ENCODE measurements around the gene DNAH1.

DNA sequence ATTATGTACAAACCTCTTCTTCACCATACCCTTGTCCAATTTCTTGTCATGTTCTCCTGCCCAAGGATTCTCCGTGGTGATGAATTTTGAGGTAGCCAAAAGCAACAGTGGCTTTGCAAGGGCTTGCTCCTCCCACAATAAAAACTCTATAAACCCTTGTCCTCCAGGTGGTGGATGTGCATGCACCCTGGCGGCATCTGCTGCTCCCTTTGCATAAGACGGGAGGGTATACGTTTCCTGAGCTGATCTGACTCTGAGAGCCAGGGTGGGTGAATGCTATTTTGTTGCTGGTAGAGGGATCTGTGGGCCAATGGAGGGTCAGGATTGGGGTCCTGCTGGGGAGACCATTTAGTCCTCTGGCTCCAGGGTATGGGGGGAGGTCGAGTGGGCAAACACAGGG is 5.4 kb downstream of the DNAH1 start:
- TF ChIP-seq, protein P1, sequence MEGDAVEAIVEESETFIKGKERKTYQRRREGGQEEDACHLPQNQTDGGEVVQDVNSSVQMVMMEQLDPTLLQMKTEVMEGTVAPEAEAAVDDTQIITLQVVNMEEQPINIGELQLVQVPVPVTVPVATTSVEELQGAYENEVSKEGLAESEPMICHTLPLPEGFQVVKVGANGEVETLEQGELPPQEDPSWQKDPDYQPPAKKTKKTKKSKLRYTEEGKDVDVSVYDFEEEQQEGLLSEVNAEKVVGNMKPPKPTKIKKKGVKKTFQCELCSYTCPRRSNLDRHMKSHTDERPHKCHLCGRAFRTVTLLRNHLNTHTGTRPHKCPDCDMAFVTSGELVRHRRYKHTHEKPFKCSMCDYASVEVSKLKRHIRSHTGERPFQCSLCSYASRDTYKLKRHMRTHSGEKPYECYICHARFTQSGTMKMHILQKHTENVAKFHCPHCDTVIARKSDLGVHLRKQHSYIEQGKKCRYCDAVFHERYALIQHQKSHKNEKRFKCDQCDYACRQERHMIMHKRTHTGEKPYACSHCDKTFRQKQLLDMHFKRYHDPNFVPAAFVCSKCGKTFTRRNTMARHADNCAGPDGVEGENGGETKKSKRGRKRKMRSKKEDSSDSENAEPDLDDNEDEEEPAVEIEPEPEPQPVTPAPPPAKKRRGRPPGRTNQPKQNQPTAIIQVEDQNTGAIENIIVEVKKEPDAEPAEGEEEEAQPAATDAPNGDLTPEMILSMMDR (conservative IDR thresholded peaks at IDR 0.05; ENCODE audit: low read depth in 2 of 2), result no peak
- TF ChIP-seq EZH2 (IDR thresholded peaks at IDR 0.05; ENCODE audit: low read depth, unreplicated experiment) (no peak), ZNF114 (CRISPR knock-in tag; IDR thresholded peaks at IDR 0.05) (no peak), POLR2AphosphoS5 (IDR thresholded peaks at IDR 0.05; ENCODE audit: low read depth) (no peak), JUNB (IDR thresholded peaks at IDR 0.05; ENCODE audit: unreplicated experiment) (no peak), EZH2phosphoT487 (IDR thresholded peaks at IDR 0.05; ENCODE audit: unreplicated experiment) (no peak), STAT1 (IDR thresholded peaks at IDR 0.05; ENCODE audit: unreplicated experiment) (no peak), NANOG (IDR thresholded peaks at IDR 0.05; ENCODE audit: borderline replicate concordance) (no peak), CREB1 (CRISPR knock-in tag; IDR thresholded peaks at IDR 0.05; ENCODE audit: low read depth) (no peak), ZNF331 (CRISPR knock-in tag; IDR thresholded peaks at IDR 0.05; ENCODE audit: low read depth) (no peak)
- TF ChIP-seq, protein P2, sequence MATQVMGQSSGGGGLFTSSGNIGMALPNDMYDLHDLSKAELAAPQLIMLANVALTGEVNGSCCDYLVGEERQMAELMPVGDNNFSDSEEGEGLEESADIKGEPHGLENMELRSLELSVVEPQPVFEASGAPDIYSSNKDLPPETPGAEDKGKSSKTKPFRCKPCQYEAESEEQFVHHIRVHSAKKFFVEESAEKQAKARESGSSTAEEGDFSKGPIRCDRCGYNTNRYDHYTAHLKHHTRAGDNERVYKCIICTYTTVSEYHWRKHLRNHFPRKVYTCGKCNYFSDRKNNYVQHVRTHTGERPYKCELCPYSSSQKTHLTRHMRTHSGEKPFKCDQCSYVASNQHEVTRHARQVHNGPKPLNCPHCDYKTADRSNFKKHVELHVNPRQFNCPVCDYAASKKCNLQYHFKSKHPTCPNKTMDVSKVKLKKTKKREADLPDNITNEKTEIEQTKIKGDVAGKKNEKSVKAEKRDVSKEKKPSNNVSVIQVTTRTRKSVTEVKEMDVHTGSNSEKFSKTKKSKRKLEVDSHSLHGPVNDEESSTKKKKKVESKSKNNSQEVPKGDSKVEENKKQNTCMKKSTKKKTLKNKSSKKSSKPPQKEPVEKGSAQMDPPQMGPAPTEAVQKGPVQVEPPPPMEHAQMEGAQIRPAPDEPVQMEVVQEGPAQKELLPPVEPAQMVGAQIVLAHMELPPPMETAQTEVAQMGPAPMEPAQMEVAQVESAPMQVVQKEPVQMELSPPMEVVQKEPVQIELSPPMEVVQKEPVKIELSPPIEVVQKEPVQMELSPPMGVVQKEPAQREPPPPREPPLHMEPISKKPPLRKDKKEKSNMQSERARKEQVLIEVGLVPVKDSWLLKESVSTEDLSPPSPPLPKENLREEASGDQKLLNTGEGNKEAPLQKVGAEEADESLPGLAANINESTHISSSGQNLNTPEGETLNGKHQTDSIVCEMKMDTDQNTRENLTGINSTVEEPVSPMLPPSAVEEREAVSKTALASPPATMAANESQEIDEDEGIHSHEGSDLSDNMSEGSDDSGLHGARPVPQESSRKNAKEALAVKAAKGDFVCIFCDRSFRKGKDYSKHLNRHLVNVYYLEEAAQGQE (IDR thresholded peaks at IDR 0.05; ENCODE audit: unreplicated experiment), result no peak
- TF ChIP-seq, protein P3, sequence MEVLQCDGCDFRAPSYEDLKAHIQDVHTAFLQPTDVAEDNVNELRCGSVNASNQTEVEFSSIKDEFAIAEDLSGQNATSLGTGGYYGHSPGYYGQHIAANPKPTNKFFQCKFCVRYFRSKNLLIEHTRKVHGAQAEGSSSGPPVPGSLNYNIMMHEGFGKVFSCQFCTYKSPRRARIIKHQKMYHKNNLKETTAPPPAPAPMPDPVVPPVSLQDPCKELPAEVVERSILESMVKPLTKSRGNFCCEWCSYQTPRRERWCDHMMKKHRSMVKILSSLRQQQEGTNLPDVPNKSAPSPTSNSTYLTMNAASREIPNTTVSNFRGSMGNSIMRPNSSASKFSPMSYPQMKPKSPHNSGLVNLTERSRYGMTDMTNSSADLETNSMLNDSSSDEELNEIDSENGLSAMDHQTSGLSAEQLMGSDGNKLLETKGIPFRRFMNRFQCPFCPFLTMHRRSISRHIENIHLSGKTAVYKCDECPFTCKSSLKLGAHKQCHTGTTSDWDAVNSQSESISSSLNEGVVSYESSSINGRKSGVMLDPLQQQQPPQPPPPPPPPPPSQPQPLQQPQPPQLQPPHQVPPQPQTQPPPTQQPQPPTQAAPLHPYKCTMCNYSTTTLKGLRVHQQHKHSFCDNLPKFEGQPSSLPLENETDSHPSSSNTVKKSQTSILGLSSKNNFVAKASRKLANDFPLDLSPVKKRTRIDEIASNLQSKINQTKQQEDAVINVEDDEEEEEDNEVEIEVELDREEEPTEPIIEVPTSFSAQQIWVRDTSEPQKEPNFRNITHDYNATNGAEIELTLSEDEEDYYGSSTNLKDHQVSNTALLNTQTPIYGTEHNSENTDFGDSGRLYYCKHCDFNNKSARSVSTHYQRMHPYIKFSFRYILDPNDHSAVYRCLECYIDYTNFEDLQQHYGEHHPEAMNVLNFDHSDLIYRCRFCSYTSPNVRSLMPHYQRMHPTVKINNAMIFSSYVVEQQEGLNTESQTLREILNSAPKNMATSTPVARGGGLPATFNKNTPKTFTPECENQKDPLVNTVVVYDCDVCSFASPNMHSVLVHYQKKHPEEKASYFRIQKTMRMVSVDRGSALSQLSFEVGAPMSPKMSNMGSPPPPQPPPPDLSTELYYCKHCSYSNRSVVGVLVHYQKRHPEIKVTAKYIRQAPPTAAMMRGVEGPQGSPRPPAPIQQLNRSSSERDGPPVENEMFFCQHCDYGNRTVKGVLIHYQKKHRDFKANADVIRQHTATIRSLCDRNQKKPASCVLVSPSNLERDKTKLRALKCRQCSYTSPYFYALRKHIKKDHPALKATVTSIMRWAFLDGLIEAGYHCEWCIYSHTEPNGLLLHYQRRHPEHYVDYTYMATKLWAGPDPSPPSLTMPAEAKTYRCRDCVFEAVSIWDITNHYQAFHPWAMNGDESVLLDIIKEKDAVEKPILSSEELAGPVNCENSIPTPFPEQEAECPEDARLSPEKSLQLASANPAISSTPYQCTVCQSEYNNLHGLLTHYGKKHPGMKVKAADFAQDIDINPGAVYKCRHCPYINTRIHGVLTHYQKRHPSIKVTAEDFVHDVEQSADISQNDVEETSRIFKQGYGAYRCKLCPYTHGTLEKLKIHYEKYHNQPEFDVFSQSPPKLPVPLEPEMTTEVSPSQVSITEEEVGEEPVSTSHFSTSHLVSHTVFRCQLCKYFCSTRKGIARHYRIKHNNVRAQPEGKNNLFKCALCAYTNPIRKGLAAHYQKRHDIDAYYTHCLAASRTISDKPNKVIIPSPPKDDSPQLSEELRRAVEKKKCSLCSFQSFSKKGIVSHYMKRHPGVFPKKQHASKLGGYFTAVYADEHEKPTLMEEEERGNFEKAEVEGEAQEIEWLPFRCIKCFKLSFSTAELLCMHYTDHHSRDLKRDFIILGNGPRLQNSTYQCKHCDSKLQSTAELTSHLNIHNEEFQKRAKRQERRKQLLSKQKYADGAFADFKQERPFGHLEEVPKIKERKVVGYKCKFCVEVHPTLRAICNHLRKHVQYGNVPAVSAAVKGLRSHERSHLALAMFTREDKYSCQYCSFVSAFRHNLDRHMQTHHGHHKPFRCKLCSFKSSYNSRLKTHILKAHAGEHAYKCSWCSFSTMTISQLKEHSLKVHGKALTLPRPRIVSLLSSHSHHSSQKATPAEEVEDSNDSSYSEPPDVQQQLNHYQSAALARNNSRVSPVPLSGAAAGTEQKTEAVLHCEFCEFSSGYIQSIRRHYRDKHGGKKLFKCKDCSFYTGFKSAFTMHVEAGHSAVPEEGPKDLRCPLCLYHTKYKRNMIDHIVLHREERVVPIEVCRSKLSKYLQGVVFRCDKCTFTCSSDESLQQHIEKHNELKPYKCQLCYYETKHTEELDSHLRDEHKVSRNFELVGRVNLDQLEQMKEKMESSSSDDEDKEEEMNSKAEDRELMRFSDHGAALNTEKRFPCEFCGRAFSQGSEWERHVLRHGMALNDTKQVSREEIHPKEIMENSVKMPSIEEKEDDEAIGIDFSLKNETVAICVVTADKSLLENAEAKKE (CRISPR knock-in tag; IDR thresholded peaks at IDR 0.05), result no peak
- TF ChIP-seq, protein P4, sequence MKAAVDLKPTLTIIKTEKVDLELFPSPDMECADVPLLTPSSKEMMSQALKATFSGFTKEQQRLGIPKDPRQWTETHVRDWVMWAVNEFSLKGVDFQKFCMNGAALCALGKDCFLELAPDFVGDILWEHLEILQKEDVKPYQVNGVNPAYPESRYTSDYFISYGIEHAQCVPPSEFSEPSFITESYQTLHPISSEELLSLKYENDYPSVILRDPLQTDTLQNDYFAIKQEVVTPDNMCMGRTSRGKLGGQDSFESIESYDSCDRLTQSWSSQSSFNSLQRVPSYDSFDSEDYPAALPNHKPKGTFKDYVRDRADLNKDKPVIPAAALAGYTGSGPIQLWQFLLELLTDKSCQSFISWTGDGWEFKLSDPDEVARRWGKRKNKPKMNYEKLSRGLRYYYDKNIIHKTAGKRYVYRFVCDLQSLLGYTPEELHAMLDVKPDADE (IDR thresholded peaks at IDR 0.05), result no peak

Data from GM23338 (cell line).